GM18909 (cell line): ENCODE measurements around the gene SOAT2.

Experiments used
- ATAC-seq: cut with Tn5 transposase; IDR thresholded peaks from one replicate; pipeline ENCODE4 v1.9.1; 2021; ENCODE audit warnings: mild to moderate bottlenecking; ENCODE audit not compliant: unreplicated experiment, poor library complexity

Gene SOAT2

GRCh38 chr12:53173085-53173715 lies 69.9 kb downstream of the SOAT2 start:
- ATAC-seq, result no peak
